HepG2 (cell line): Measurements from ENCODE around the gene AGT. TPM values are rescaled to one million over a fixed set of nuclear protein-coding genes. Genes with fewer than 3 reads are reported as not detected.
A peak's percentile ranks its signal among the peaks of the same experiment; 100 is the strongest.

Experiments
- CCDC6 ChIP-seq: sonication (generic); formaldehyde crosslinking; IDR thresholded peaks from 2 replicates; pipeline ENCODE4 v1.8.1; 2022; ENCODE audit warnings: mild to moderate bottlenecking, missing genetic modification reagents, moderate library complexity
- HBP1 ChIP-seq: IDR thresholded peaks from 2 replicates; pipeline ENCODE4 v1.6.1; 2016; ENCODE audit warnings: low read depth, control low read depth
- HOXA9 ChIP-seq: sonication (generic); formaldehyde crosslinking; IDR thresholded peaks from 2 replicates; pipeline ENCODE4 v1.8.1; 2022; ENCODE audit warnings: missing genetic modification reagents, mild to moderate bottlenecking, moderate library complexity, borderline replicate concordance
- MTF2 ChIP-seq: sonication (generic); formaldehyde crosslinking; IDR thresholded peaks from 2 replicates; pipeline ENCODE4 v1.5.0; 2020; ENCODE audit warnings: missing genetic modification reagents, borderline replicate concordance
- SMAD9 ChIP-seq: sonication (generic); formaldehyde crosslinking; IDR thresholded peaks from 2 replicates; pipeline ENCODE4 v1.5.1; 2020; ENCODE audit warnings: mild to moderate bottlenecking, missing genetic modification reagents
- ZBTB14 ChIP-seq: sonication (generic); formaldehyde crosslinking; IDR thresholded peaks from 2 replicates; pipeline ENCODE4 v1.4.0; 2020; ENCODE audit warnings: missing genetic modification reagents
- ZNF260 ChIP-seq: sonication (generic); formaldehyde crosslinking; IDR thresholded peaks from 2 replicates; pipeline ENCODE4 v1.4.0; 2020; ENCODE audit warnings: missing genetic modification reagents, low read depth, mild to moderate bottlenecking, borderline replicate concordance
- ZNF263 ChIP-seq: sonication (generic); formaldehyde crosslinking; IDR thresholded peaks from 2 replicates; pipeline ENCODE4 v1.4.0; 2020; ENCODE audit warnings: missing genetic modification reagents
- ZNF44 ChIP-seq: sonication (generic); formaldehyde crosslinking; IDR thresholded peaks from 2 replicates; pipeline ENCODE4 v1.5.1; 2020; ENCODE audit warnings: mild to moderate bottlenecking, missing genetic modification reagents
- ZNF496 ChIP-seq: sonication (generic); formaldehyde crosslinking; IDR thresholded peaks from 2 replicates; pipeline ENCODE4 v1.8.1; 2023; ENCODE audit warnings: mild to moderate bottlenecking, moderate library complexity, missing genetic modification reagents; ENCODE audit not compliant: insufficient replicate concordance
- ZNF619 ChIP-seq: sonication (generic); formaldehyde crosslinking; IDR thresholded peaks from 2 replicates; pipeline ENCODE4 v1.4.0; 2020; ENCODE audit warnings: mild to moderate bottlenecking, missing genetic modification reagents
- ZNF660 ChIP-seq: sonication (generic); formaldehyde crosslinking; IDR thresholded peaks from 2 replicates; pipeline ENCODE4 v1.5.1; 2020; ENCODE audit warnings: mild to moderate bottlenecking, low read depth, missing genetic modification reagents, borderline replicate concordance
- ZNF687 ChIP-seq: sonication (generic); formaldehyde crosslinking; IDR thresholded peaks from 2 replicates; pipeline ENCODE4 v1.5.1; 2020; ENCODE audit warnings: mild to moderate bottlenecking, missing genetic modification reagents, moderate library complexity
- ZNF761 ChIP-seq: sonication (generic); formaldehyde crosslinking; conservative IDR thresholded peaks from 2 replicates; pipeline ENCODE4 v1.4.0; 2020; ENCODE audit warnings: mild to moderate bottlenecking, missing genetic modification reagents
- polyA plus RNA-seq, 8 experiments: library from polyadenylated mRNA; depleted of rRNA in 3 of 8; stranded (reverse) in 7 of 8; unstranded in 1 of 8; fragments of >200 nt; fragmentation: Illumina TruSeq in 4 of 8; extraction: Trizol in 4 of 8; gene quantifications; 2 replicates each; pipeline versions ENCODE4 v1.2.1 to v1.2.3, GENCODE V29; 2011 to 2016; ENCODE audit warnings: low read depth in 4 of 8, missing spikeins in 1 of 8, mixed read lengths in 1 of 8; ENCODE audit not compliant: insufficient read depth in 1 of 8
- total RNA-seq, 5 experiments: library from RNA; depleted of rRNA; stranded (reverse); fragments of >200 nt; fragmentation: Illumina TruSeq; extraction: Trizol; gene quantifications; 2 replicates each; pipeline ENCODE4 v1.2.3, GENCODE V29; 2016; ENCODE audit warnings: low read depth in 1 of 5
- TF ChIP-seq, protein P1 (sequence below): sonication (generic); formaldehyde crosslinking; IDR thresholded peaks from 2 replicates; pipeline ENCODE4 v1.4.0; 2020; ENCODE audit warnings: mild to moderate bottlenecking, low read depth, missing genetic modification reagents
- TF ChIP-seq, protein P2 (sequence below): sonication (generic); formaldehyde crosslinking; IDR thresholded peaks from 2 replicates; pipeline ENCODE4; 2020; ENCODE audit warnings: missing genetic modification reagents, mild to moderate bottlenecking, borderline replicate concordance

AGT gene
- total and polyA plus RNA-seq, 2 of the 13 experiments (the other 11 are each of a cell fraction or from before 2014, with no cell fraction given): 892 to 2,071 TPM

- TF ChIP-seq ZBTB14 (no peak), SMAD9 (CRISPR knock-in tag) (no peak), MTF2 (CRISPR knock-in tag) (no peak), ZNF660 (CRISPR knock-in tag) (no peak), ZNF761 (CRISPR knock-in tag) (peak; percentile 63), ZNF263 (peak; percentile 79), ZNF44 (CRISPR knock-in tag) (peak; percentile 35; the same call in 1 of the 2 replicates), HBP1 (CRISPR knock-in tag) (no peak), CCDC6 (CRISPR knock-in tag) (peak; percentile 96), ZNF496 (CRISPR knock-in tag) (no peak), ZNF260 (no peak), ZNF687 (peak; percentile 99), ZNF619 (CRISPR knock-in tag) (no peak), HOXA9 (CRISPR knock-in tag) (no peak)
- TF ChIP-seq, protein P1, sequence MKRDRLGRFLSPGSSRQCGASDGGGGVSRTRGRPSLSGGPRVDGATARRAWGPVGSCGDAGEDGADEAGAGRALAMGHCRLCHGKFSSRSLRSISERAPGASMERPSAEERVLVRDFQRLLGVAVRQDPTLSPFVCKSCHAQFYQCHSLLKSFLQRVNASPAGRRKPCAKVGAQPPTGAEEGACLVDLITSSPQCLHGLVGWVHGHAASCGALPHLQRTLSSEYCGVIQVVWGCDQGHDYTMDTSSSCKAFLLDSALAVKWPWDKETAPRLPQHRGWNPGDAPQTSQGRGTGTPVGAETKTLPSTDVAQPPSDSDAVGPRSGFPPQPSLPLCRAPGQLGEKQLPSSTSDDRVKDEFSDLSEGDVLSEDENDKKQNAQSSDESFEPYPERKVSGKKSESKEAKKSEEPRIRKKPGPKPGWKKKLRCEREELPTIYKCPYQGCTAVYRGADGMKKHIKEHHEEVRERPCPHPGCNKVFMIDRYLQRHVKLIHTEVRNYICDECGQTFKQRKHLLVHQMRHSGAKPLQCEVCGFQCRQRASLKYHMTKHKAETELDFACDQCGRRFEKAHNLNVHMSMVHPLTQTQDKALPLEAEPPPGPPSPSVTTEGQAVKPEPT: peak; percentile 90
- TF ChIP-seq, protein P2, sequence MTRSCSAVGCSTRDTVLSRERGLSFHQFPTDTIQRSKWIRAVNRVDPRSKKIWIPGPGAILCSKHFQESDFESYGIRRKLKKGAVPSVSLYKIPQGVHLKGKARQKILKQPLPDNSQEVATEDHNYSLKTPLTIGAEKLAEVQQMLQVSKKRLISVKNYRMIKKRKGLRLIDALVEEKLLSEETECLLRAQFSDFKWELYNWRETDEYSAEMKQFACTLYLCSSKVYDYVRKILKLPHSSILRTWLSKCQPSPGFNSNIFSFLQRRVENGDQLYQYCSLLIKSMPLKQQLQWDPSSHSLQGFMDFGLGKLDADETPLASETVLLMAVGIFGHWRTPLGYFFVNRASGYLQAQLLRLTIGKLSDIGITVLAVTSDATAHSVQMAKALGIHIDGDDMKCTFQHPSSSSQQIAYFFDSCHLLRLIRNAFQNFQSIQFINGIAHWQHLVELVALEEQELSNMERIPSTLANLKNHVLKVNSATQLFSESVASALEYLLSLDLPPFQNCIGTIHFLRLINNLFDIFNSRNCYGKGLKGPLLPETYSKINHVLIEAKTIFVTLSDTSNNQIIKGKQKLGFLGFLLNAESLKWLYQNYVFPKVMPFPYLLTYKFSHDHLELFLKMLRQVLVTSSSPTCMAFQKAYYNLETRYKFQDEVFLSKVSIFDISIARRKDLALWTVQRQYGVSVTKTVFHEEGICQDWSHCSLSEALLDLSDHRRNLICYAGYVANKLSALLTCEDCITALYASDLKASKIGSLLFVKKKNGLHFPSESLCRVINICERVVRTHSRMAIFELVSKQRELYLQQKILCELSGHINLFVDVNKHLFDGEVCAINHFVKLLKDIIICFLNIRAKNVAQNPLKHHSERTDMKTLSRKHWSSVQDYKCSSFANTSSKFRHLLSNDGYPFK (CRISPR knock-in tag): no peak; the same call in 1 of the 2 replicates
These were observed 10.8 kb downstream of the AGT start (continued) for GRCh38 chr1:230702934-230703678.
